A549 (cell line): ENCODE data around the gene CYP27B1.
"Not testable (repeated sequence)": the region's sequence is repeated elsewhere in the genome, so short reads cannot be mapped to it uniquely, and the experiment has no call there.

Experiments
- HDAC2 ChIP-seq: fragments of 200-600 bp; sonication (generic); IDR thresholded peaks from 2 replicates; pipeline ENCODE4 v1.6.1; 2016
- MAFK ChIP-seq: fragments of 450-650 bp; IDR thresholded peaks from 2 replicates; pipeline ENCODE4 v1.6.1; 2014; ENCODE audit not compliant: partially characterized antibody
- MYC ChIP-seq: IDR thresholded peaks from 2 replicates; pipeline ENCODE4 v1.6.1; 2012; ENCODE audit warnings: mild to moderate bottlenecking, inconsistent platforms, low read length, improper control_type of control experiment, borderline replicate concordance
- POLR2A ChIP-seq: IDR thresholded peaks from 2 replicates; pipeline ENCODE4 v1.6.1; 2012; ENCODE audit warnings: mild to moderate bottlenecking, low read length
- RAD21 ChIP-seq, 2 experiments: fragments of >200 bp in 1 of 2; sonication (Bioruptor Twin) in 1 of 2; formaldehyde crosslinking in 1 of 2; IDR thresholded peaks in 1 of 2; conservative IDR thresholded peaks in 1 of 2; 2 replicates in 1 of 2; 3 replicates in 1 of 2; pipeline ENCODE4 v1.6.1; 2012 to 2018; ENCODE audit warnings: inconsistent platforms in 1 of 2
- RARB ChIP-seq: fragments of 250-450 bp; sonication (Bioruptor Pico); IDR thresholded peaks from 2 replicates; pipeline ENCODE4 v1.8.0; 2021; ENCODE audit warnings: mild to moderate bottlenecking, moderate library complexity
- RFX5 ChIP-seq: fragments of 450-650 bp; IDR thresholded peaks from 2 replicates; pipeline ENCODE4 v1.7.1; 2014; ENCODE audit warnings: antibody characterized with exemption, mild to moderate bottlenecking, moderate library complexity
- ZFP36 ChIP-seq: fragments of 450-650 bp; IDR thresholded peaks from 2 replicates; pipeline ENCODE4 v1.6.1; 2014; ENCODE audit warnings: borderline replicate concordance; ENCODE audit not compliant: partially characterized antibody
- ZNF302 ChIP-seq: fragments of 250-450 bp; sonication (Bioruptor Pico); IDR thresholded peaks from 2 replicates; pipeline ENCODE4 v1.9.0; 2021; ENCODE audit warnings: inconsistent platforms, mild to moderate bottlenecking, moderate library complexity
- TF ChIP-seq, protein P1 (sequence below): fragments of >200 bp; sonication (Bioruptor Twin); formaldehyde crosslinking; IDR thresholded peaks from 3 replicates; pipeline ENCODE4 v1.5.1; 2016

DNA sequence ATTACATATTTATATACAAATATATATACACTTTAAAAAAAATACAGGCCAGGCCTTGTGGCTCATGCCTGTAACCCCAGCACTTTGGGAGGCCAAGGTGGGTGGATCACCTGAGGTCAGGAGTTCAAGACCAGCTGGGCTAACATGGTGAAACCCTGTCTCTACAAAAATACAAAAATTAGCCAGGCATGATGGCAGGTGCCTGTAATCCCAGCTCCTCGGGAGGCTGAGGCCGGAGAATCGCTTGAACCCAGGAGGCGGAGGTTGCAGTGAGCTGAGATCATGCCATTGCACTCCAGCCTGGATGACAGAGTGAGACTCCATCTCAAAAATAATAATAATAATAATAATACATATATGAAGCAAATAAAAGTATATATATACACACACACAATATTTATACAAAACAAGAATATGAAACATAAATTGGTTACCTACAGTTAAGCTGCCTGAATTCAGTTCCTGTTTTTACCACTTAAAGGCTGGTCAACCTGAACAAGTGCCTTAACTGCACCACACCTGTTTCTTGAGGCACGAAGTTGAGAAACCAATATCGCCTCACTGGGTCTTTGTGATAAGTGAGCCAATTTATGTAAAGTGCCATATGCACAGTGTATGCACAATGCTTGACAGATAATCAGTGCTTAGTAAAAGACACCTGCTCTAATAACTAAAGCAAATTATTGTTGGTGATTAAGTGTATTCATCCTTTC, 51.7 kb downstream of the CYP27B1 start:
- TF ChIP-seq MAFK; POLR2A; ZFP36; RAD21 (conservative IDR thresholded peaks at IDR 0.05 in 1 of 2, IDR thresholded peaks at IDR 0.05 in 1 of 2); RFX5; ZNF302; MYC; RARB (CRISPR knock-in tag); HDAC2: not testable (repeated sequence)
- TF ChIP-seq, protein P1, sequence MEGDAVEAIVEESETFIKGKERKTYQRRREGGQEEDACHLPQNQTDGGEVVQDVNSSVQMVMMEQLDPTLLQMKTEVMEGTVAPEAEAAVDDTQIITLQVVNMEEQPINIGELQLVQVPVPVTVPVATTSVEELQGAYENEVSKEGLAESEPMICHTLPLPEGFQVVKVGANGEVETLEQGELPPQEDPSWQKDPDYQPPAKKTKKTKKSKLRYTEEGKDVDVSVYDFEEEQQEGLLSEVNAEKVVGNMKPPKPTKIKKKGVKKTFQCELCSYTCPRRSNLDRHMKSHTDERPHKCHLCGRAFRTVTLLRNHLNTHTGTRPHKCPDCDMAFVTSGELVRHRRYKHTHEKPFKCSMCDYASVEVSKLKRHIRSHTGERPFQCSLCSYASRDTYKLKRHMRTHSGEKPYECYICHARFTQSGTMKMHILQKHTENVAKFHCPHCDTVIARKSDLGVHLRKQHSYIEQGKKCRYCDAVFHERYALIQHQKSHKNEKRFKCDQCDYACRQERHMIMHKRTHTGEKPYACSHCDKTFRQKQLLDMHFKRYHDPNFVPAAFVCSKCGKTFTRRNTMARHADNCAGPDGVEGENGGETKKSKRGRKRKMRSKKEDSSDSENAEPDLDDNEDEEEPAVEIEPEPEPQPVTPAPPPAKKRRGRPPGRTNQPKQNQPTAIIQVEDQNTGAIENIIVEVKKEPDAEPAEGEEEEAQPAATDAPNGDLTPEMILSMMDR, result not testable (repeated sequence)
